Medulla oblongata (tissue), 1 donor: ENCODE data around the gene CLCA4.

Source experiments
- DNase-seq: peaks from one replicate; pipeline ENCODE4 v3.0.0-alpha.2; 2015; ENCODE audit errors: extremely low spot score

Gene CLCA4

GRCh38 chr1:86616871-86617270, 70.0 kb downstream of the CLCA4 start:
- DNase-seq = peak; percentile 70

GRCh38 chr1:86618358-86618757, 71.5 kb downstream of the CLCA4 start:
- no peak for DNase-seq

- no peak for DNase-seq
Observed at GRCh38 chr1:86619313-86619712, 72.4 kb downstream of the CLCA4 start.

GRCh38 chr1:86621286-86621685, 74.4 kb downstream of the CLCA4 start:
- no peak for DNase-seq
